Frontal cortex (tissue), 4 donors: ENCODE data around the gene APOL6. TPM values are rescaled to one million over a fixed set of nuclear protein-coding genes. Genes with fewer than 3 reads are reported as not detected.

Experiments used
- DNase-seq, 2 donors: peaks; one replicate each; pipeline ENCODE4 v3.0.0; 2012; ENCODE audit warnings: low spot score in 2 of 2
- FAIRE-seq: peaks from 2 replicates; lab custom pipeline; 2012; peaks lifted over from hg19 to GRCh38; lab: Jason Lieb, UNC
- total RNA-seq: library from RNA; depleted of rRNA; stranded (reverse); fragments of >200 nt; gene quantifications from one replicate; pipeline ENCODE4 v1.2.3, GENCODE V29; 2014
- donor health status: control.
- donor health status: control.
- donor health status: control.

APOL6 gene
- total RNA-seq, 1 donor from 2014 or later: 0.82 TPM

GRCh38 chr22:35633520-35633919 is 14.7 kb upstream of the APOL6 start:
- DNase-seq: no peak
- FAIRE-seq: no peak

GRCh38 chr22:35634015-35634414 is 14.2 kb upstream of the APOL6 start:
- FAIRE-seq (no peak), DNase-seq (no peak)

DNA sequence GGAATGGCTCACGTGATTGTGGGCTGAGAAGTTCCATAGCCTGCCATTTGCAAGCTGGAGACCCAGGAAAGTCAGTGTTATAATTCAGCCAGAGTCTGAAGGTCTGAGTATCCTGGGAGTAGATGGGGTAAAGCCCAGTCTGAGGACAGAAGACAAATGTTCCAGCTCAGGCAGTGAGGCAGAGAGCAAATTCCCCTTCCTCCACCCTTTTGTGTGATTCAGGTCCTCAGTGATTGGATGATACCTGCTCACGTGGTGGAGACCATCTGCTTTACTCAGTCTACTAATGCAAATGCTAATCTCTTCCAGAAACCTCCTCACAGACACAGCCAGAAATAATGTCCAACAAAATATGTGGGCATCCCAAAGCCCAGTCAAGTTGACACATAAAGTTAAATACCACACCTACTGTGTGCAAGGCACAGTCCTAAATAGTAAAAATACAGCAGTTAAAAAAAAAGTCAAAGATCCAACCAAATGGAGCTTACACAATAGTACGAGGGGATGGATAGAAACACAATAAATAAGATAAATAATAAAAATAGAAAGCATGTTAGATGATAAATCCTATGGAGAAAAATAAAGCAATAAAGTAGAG is 13.2 kb upstream of the APOL6 start:
- DNase-seq: no peak
- FAIRE-seq: no peak

GRCh38 chr22:35637254-35637653 is 11.0 kb upstream of the APOL6 start:
- FAIRE-seq: no peak
- no peak for DNase-seq

GRCh38 chr22:35638001-35638400 is 10.2 kb upstream of the APOL6 start:
- DNase-seq: no peak
- FAIRE-seq: no peak

DNA sequence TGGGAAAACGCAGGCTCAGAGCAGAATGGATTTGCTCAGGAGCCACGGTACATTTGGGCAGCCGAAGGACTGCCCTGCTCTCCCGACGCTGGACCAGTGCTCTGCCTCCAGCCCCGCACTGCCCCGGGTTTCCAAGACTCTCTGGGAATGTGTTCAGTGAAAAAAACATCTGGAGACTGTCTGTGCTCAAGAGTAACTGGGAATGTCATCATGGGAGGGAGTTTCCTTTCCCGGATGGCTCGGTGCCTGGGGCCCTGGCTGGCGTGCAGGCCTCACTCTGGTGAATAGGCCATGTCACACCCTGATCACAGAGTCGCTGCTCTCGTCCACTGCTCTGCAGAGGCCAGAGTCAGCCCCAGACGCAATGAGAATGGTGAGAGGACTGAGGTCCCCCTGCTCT is 9.8 kb upstream of the APOL6 start:
- DNase-seq (peak in 1 of 2 donors; percentile 64), FAIRE-seq (no peak)

GRCh38 chr22:35641494-35642120 is 6.6 kb upstream of the APOL6 start:
- no peak for DNase-seq
- FAIRE-seq: no peak

GRCh38 chr22:35642305-35642741 is 5.9 kb upstream of the APOL6 start:
- DNase-seq (no peak), FAIRE-seq (no peak)

DNA sequence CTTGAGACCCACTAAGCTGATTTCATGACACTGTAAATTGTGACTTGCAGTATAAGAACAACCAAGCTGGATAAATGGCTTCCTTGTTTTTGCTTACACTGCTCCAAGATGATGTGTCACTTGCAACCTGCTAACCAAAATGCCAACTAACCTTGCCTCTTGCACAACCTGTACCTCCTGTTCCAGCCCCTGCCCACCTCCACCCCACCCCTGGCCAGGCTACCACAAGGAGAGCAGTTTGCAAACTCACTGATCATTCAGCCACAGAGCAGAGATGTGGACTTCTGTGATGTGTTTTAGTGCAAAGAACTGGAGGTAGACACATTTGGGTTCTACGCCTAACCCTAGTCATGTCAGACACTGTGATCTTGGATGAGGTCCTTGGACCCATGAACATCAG is 4.3 kb upstream of the APOL6 start:
- DNase-seq (no peak), FAIRE-seq (no peak)

- FAIRE-seq (no peak), DNase-seq (no peak)
Observed at GRCh38 chr22:35645646-35646045, 2.6 kb upstream of the APOL6 start.

- no peak for FAIRE-seq
- no peak for DNase-seq
Observed at GRCh38 chr22:35649026-35649553, 844 bp downstream of the APOL6 start.

GRCh38 chr22:35649636-35650250 is 1.5 kb downstream of the APOL6 start:
- DNase-seq: no peak
- FAIRE-seq: no peak

- no peak for DNase-seq
- no peak for FAIRE-seq
Observed at GRCh38 chr22:35651085-35651484, 2.8 kb downstream of the APOL6 start.

GRCh38 chr22:35653824-35654223 is 5.6 kb downstream of the APOL6 start:
- DNase-seq (no peak), FAIRE-seq (no peak)

DNA sequence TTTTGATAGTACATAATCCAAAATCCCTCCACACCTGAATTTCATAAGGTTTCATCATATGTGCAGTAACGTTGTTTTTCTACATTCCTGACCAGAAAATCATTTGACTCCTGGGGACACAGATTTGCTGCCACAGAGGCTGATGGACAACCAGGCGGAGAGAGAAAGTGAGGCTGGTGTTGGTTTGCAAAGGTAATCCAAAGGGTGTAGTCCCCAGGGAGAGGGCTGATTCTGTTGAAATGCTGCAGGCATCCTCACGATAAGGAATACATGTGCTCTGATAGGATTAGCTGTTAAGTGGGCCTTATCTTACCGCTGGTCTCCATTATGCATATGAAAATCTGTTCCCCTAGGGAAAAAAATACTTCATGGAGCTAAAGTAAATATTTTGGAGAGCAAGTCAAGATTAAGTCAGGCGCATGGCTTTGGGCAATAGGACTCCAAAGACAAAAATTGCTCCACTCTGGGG is 8.1 kb downstream of the APOL6 start:
- no peak for FAIRE-seq

DNA sequence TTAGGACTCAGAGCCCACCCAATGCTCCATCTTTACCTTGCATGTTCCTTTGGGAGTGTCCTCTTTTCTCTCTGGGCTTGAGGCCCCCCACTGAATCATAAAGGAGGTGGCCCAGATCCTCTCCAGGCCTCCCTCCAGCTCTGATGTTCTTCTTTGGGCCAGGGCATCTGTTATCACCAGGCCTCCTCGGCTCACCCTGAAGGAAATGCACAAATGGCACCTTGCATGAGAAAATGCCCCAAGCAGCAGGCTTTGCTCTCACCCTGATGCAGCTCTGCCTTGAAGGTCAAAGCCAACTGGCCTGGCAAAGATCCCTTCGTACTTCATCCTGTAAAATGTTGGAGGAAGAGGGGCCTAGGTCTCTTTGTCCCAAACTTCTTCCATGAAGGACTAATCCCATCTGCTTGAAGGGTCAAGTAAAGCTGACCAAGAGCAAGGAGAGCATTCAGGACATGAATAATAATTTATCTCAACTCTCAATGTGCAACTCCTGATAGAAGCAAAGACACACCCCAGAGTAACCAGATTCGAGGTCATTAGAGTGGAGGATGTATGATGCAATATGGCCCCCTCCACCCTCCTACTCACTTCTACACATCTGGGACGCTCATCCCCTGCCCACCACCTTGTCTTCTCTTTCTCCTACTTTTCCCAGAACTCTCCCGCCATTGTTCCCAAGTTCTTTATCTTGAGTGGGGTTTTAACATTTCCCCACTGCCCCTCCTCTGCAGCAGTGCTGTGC is 9.5 kb downstream of the APOL6 start:
- DNase-seq (no peak), FAIRE-seq (no peak)

More for the DNA sequence above, 8.1 kb downstream of the APOL6 start:
- no peak for DNase-seq

GRCh38 chr22:35660291-35661127 is 12.3 kb downstream of the APOL6 start:
- DNase-seq (no peak), FAIRE-seq (no peak)

DNA sequence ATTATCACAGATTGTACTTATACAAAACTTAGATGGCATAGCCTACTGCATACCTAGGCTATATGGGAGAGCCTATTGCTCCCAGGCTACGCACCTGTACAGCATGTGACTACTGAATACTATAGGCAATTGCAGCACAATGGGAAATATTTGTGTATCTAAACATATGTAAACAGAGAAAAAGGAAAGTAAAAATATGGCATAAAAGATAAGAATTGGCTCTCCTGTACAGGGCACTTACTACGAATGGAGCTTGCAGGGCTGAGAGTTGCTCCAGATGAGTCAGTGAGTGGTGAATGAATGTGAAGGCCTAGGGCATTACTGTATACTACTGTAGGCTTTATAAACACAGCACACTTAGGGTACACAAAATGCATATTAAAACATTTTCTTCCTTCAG is 13.2 kb downstream of the APOL6 start:
- FAIRE-seq: no peak
- no peak for DNase-seq

DNA sequence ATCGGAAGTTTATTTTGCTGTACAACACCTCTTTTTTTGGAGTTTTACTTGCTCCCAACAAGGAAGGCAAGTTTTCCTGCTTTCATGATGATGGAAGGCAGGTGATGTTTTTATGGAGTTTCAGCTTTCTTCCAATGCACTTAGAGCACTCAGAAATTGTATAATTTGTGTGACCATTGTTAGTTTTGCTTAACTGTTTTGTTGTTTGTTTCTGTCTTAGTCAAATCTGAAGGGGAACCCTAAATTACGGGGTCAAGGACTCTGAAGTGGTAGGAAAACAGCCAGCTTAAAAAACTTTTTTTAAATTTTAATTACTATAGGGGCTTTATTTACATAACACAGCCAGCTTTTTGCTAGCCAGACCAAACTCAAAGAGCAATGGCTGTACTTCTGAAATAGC is 14.7 kb downstream of the APOL6 start:
- DNase-seq (no peak), FAIRE-seq (no peak)

- FAIRE-seq: no peak
- DNase-seq: no peak
Observed at GRCh38 chr22:35663371-35663770, 15.1 kb downstream of the APOL6 start.
